IMR-90 (cell line): ENCODE results near the gene PRR29. TPM values are rescaled to one million over a fixed set of nuclear protein-coding genes. Genes with fewer than 3 reads are reported as not detected.

Experiments used
- ATAC-seq: fragments of 200-7000 bp; cut with Tn5 transposase; 2 replicates; pipeline ENCODE4 v1.9.1; 2020; ENCODE audit warnings: low read depth, mild to moderate bottlenecking, moderate library complexity
- BruUV-seq: library from RNA; stranded (reverse); fragments of 400-500 nt; replicated peaks from 2 replicates; lab custom pipeline; 2021; lab: Mats Ljungman, UMichigan
- CTCF ChIA-PET: fragments of 300-600 bp; formaldehyde crosslinking; extraction: SDS; loops from one replicate; lab custom pipeline; 2021; ENCODE audit warnings: antibody characterized with exemption; lab: Yijun Ruan, JAX
- POLR2A ChIA-PET: fragments of 300-600 bp; sonication (Branson Sonifier 250); formaldehyde crosslinking; loops from one replicate; lab custom pipeline; 2022; ENCODE audit warnings: antibody characterized with exemption; ENCODE audit not compliant: unreplicated experiment; lab: Charles Lee
- DNase-seq: peaks from one replicate; pipeline ENCODE4 v3.0.0; 2013
- H2AFZ ChIP-seq: replicated peaks from 2 replicates; pipeline ENCODE3; 2013; ENCODE audit warnings: low read length, mild to moderate bottlenecking; ENCODE audit not compliant: poor library complexity
- H2AK5ac ChIP-seq: 2 replicates; pipeline ENCODE4 v1.6.1; 2013; ENCODE audit warnings: low read depth, low read length, inconsistent platforms
- H2AK9ac ChIP-seq: replicated peaks from 2 replicates; pipeline ENCODE3; 2013; ENCODE audit warnings: mild to moderate bottlenecking, low read depth, low read length, moderate library complexity; ENCODE audit not compliant: poor library complexity
- H2BK120ac ChIP-seq: 2 replicates; pipeline ENCODE4 v1.6.1; 2013; ENCODE audit warnings: low read depth, low read length, inconsistent platforms
- H2BK15ac ChIP-seq: 3 replicates; pipeline ENCODE4 v1.6.1; 2013; ENCODE audit warnings: low read depth, low read length, inconsistent platforms
- H2BK20ac ChIP-seq: 2 replicates; pipeline ENCODE4 v1.6.1; 2013; ENCODE audit warnings: low read depth, mild to moderate bottlenecking, inconsistent platforms, low read length, moderate library complexity
- H2BK5ac ChIP-seq: 2 replicates; pipeline ENCODE4 v1.6.1; 2013; ENCODE audit warnings: mild to moderate bottlenecking, low read depth, low read length, inconsistent platforms; ENCODE audit not compliant: poor library complexity, severe bottlenecking
- H3K14ac ChIP-seq: replicated peaks from 2 replicates; pipeline ENCODE4 v1.6.1; 2013; ENCODE audit warnings: low read depth, low read length, inconsistent platforms
- H3K18ac ChIP-seq: 2 replicates; pipeline ENCODE4 v1.6.1; 2013; ENCODE audit warnings: low read depth, low read length, control low read depth
- H3K23ac ChIP-seq: 2 replicates; pipeline ENCODE4 v1.6.1; 2013; ENCODE audit warnings: low read depth, low read length, inconsistent platforms
- H3K27ac ChIP-seq: 2 replicates; pipeline ENCODE4 v1.5.1; 2013; ENCODE audit warnings: mild to moderate bottlenecking, control low read depth, low read length; ENCODE audit not compliant: insufficient read depth
- H3K27me3 ChIP-seq: 2 replicates; pipeline ENCODE4 v1.6.1; 2013; ENCODE audit warnings: low read length; ENCODE audit not compliant: control insufficient read depth, insufficient read depth
- H3K36me3 ChIP-seq: 2 replicates; pipeline ENCODE4 v1.6.1; 2013; ENCODE audit warnings: low read length, mixed read lengths; ENCODE audit not compliant: control insufficient read depth, insufficient read depth
- H3K4ac ChIP-seq: 2 replicates; pipeline ENCODE4 v1.6.1; 2013; ENCODE audit warnings: low read depth, low read length, inconsistent platforms
- H3K4me1 ChIP-seq: 2 replicates; pipeline ENCODE4 v1.6.1; 2013; ENCODE audit warnings: low read length, mixed read lengths; ENCODE audit not compliant: control insufficient read depth, insufficient read depth
- H3K4me2 ChIP-seq: 2 replicates; pipeline ENCODE4 v1.6.1; 2013; ENCODE audit warnings: low read depth, mild to moderate bottlenecking, control low read depth, low read length, moderate library complexity
- H3K4me3 ChIP-seq: 2 replicates; pipeline ENCODE4 v1.5.1; 2013; ENCODE audit warnings: low read depth, mild to moderate bottlenecking, control low read depth, low read length, moderate library complexity; ENCODE audit not compliant: insufficient read depth
- H3K56ac ChIP-seq: 2 replicates; pipeline ENCODE4 v1.6.1; 2013; ENCODE audit warnings: low read length, inconsistent platforms; ENCODE audit not compliant: insufficient read depth; ENCODE audit errors: extremely low read depth
- H3K79me1 ChIP-seq, 2 experiments: 2 replicates each; pipeline ENCODE4 v1.6.1; 2013; ENCODE audit warnings: low read length in 2 of 2, inconsistent platforms in 1 of 2, low read depth in 1 of 2
- H3K9ac ChIP-seq: 2 replicates; pipeline ENCODE4 v1.6.1; 2013; ENCODE audit warnings: low read depth, low read length, control low read depth
- H3K9me1 ChIP-seq: 2 replicates; pipeline ENCODE4 v1.6.1; 2013; ENCODE audit warnings: low read length, inconsistent platforms; ENCODE audit not compliant: insufficient read depth
- H3K9me3 ChIP-seq: 2 replicates; pipeline ENCODE4 v1.6.1; 2013; ENCODE audit warnings: low read length; ENCODE audit not compliant: control insufficient read depth, insufficient read depth
- H4K20me1 ChIP-seq: 2 replicates; pipeline ENCODE4 v1.6.1; 2013; ENCODE audit warnings: low read length, inconsistent platforms; ENCODE audit not compliant: insufficient read depth
- H4K5ac ChIP-seq: 2 replicates; pipeline ENCODE4 v1.6.1; 2013; ENCODE audit warnings: mild to moderate bottlenecking, low read depth, low read length, control low read depth
- H4K8ac ChIP-seq, 2 experiments: 2 replicates each; pipeline ENCODE4 v1.6.1; 2013; ENCODE audit warnings: low read depth in 2 of 2, low read length in 2 of 2, control low read depth in 1 of 2, inconsistent platforms in 1 of 2
- H4K91ac ChIP-seq: 2 replicates; pipeline ENCODE4 v1.6.1; 2013; ENCODE audit warnings: low read depth, low read length, inconsistent platforms; ENCODE audit not compliant: insufficient read depth
- CEBPB ChIP-seq: IDR thresholded peaks from 2 replicates; pipeline ENCODE4 v1.6.1; 2012; ENCODE audit warnings: low read depth, low read length, improper control_type of control experiment
- FOS ChIP-seq: fragments of 150-350 bp; IDR thresholded peaks from 2 replicates; pipeline ENCODE4 v1.6.1; 2016; ENCODE audit warnings: low read depth, low read length
- MAZ ChIP-seq: IDR thresholded peaks from 2 replicates; pipeline ENCODE4 v1.6.1; 2012; ENCODE audit warnings: low read depth, mild to moderate bottlenecking, low read length, improper control_type of control experiment, moderate library complexity, borderline replicate concordance
- MXI1 ChIP-seq: IDR thresholded peaks from 2 replicates; pipeline ENCODE4 v1.6.1; 2012; ENCODE audit warnings: low read depth, mild to moderate bottlenecking, low read length, moderate library complexity, borderline replicate concordance
- POLR2A ChIP-seq: IDR thresholded peaks from 2 replicates; pipeline ENCODE4 v1.6.1; 2012; ENCODE audit warnings: mild to moderate bottlenecking, low read depth, low read length
- WGBS, 2 experiments: methylation state at CpG; one replicate each; pipeline versions ENCODE4 v1.1.5 to v1.1.7; 2013; ENCODE audit warnings: missing lambda C conversion rate in 2 of 2; ENCODE audit not compliant: insufficient read length in 1 of 2; ENCODE audit errors: extremely low coverage in 2 of 2; 5-methylcytosine and 5-hydroxymethylcytosine counted together
- dilution Hi-C: fragments of 300-500 bp; cut with HindIII; formaldehyde crosslinking; loops from one replicate; pipeline ENCODE4 v1.14.3; 2018; ENCODE audit warnings: low sequenced_read_pairs; ENCODE audit not compliant: unreplicated experiment
- in situ Hi-C: fragments of 300-500 bp; cut with MboI; formaldehyde crosslinking; loops from 3 replicates; pipeline ENCODE4 v1.14.3; 2019; ENCODE audit warnings: low sequenced_read_pairs, inconsistent platforms, mixed read lengths
- intact Hi-C: fragments of 100-400 bp; cut with micrococcal nuclease; formaldehyde crosslinking; loops from 2 replicates; pipeline ENCODE4 v1.10.0; 2022
- polyA plus RNA-seq, 3 experiments: library from polyadenylated mRNA; depleted of rRNA; stranded (reverse); fragments of >200 nt; gene quantifications; 2 replicates each; pipeline ENCODE4 v1.2.3, GENCODE V29; 2012; ENCODE audit warnings: low replicate concordance in 1 of 3
- total RNA-seq: library from RNA; depleted of rRNA; stranded (reverse); fragments of >200 nt; gene quantifications from 2 replicates; pipeline ENCODE4 v1.2.3, GENCODE V29; 2012
- TF ChIP-seq, protein P1 (sequence below): fragments of 150-350 bp; IDR thresholded peaks from 2 replicates; pipeline ENCODE4 v1.6.1; 2016; ENCODE audit warnings: low read depth, mild to moderate bottlenecking, low read length, moderate library complexity, borderline replicate concordance

Gene PRR29
- total and polyA plus RNA-seq, 2 of the 4 experiments (the other 2 are of a cell fraction), result under 0.01 to 0.17 TPM

- intact Hi-C loops, result no loop called here
- H3K36me3 ChIP-seq, result no peaks in the 10 kb centered on the region
- dilution Hi-C loops, result no loop called here
- no peak overlapping the region for H3K14ac ChIP-seq
- no peak overlapping the region for H3K18ac ChIP-seq
- 78% methylated on average over 11 of the region's 29 CpGs; no CpG with 5 or more reads in 1 of the 2 experiments for WGBS, 2 experiments
- no peak overlapping the region for H3K56ac ChIP-seq
- no peak overlapping the region for H3K4me3 ChIP-seq
- H4K8ac ChIP-seq, result no peak overlapping the region
- no peak overlapping the region for H2AFZ ChIP-seq
- H3K9me1 ChIP-seq, result no peaks in the 10 kb centered on the region
- BruUV-seq, result no TSS peak
- H2BK5ac ChIP-seq, result no peak overlapping the region
- H3K27me3 ChIP-seq, result peaks cover 21% of the 10 kb centered on the region
- no peak overlapping the region for H3K4me2 ChIP-seq
- H4K5ac ChIP-seq, result no peak overlapping the region
- H2BK120ac ChIP-seq, result no peak overlapping the region
- no peak overlapping the region for H3K9ac ChIP-seq
- no peak overlapping the region for H2BK20ac ChIP-seq
- in situ Hi-C loops, result no loop called here
- no peaks in the 10 kb centered on the region for H4K20me1 ChIP-seq
- no peak overlapping the region for H3K23ac ChIP-seq
- no peak overlapping the region for H3K27ac ChIP-seq
- H2AK5ac ChIP-seq, result no peak overlapping the region
- ChIA-PET CTCF (no interaction called here), POLR2A (no interaction called here)
- H3K79me1 ChIP-seq, result no peaks in the 10 kb centered on the region
- TF ChIP-seq MAZ, result no peak
- TF ChIP-seq, protein P1, sequence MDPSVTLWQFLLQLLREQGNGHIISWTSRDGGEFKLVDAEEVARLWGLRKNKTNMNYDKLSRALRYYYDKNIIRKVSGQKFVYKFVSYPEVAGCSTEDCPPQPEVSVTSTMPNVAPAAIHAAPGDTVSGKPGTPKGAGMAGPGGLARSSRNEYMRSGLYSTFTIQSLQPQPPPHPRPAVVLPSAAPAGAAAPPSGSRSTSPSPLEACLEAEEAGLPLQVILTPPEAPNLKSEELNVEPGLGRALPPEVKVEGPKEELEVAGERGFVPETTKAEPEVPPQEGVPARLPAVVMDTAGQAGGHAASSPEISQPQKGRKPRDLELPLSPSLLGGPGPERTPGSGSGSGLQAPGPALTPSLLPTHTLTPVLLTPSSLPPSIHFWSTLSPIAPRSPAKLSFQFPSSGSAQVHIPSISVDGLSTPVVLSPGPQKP, result no peak
- no peak for TF ChIP-seq POLR2A
- TF ChIP-seq FOS, result no peak
- TF ChIP-seq MXI1, result no peak
- no peak for TF ChIP-seq CEBPB
- H3K4me1 ChIP-seq, result no peaks in the 10 kb centered on the region
- H4K91ac ChIP-seq, result no peak overlapping the region
- no peak overlapping the region for H2AK9ac ChIP-seq
- no peak overlapping the region for H2BK15ac ChIP-seq
- DNase-seq, result no peak
- H3K4ac ChIP-seq, result no peak overlapping the region
- no peaks in the 10 kb centered on the region for H3K9me3 ChIP-seq
- ATAC-seq, result no peak
Observed at GRCh38 chr17:63950940-63951907, 46.9 kb upstream of the PRR29 start.
